Measurements from ENCODE around the gene RFC5.
A peak's percentile ranks its signal among the peaks of the same experiment; 100 is the strongest.

The RFC5 gene

DNA sequence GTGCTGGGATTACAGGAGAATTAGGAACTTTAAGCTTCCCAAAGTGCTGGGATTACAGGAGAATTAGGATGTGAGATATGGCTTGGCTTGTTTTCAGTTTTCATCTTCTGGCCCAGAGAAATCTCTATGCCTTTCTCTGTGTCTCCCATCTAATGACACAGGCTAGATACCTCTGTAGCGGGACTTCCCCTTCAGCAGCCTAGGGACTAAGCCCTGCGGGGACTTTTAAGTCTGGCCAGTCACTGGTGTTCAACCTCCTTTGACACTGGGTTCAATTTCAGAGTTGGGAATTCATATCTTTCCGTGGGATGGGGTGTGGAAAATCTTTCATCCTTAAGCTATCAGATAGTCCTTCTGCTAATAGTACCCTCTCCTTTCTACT lies 6.2 kb downstream of the RFC5 start:
- Histone ChIP-seq H3K36me3 (ENCODE audit: control insufficient read depth in 2 of 2, insufficient read depth in 1 of 2, low read length in 2 of 2) (peaks cover 76 to 96% of the 10 kb centered on the region in 2 experiments), H3K27ac (ENCODE audit: extremely low read depth, low read depth, low read length) (no peak overlapping the region), H3K9me3 (ENCODE audit: control insufficient read depth, insufficient read depth, low read depth, low read length) (no peaks in the 10 kb centered on the region), H3K4me1 (ENCODE audit: control insufficient read depth, insufficient read depth, low read length) (no peaks in the 10 kb centered on the region), H3K4me3 (ENCODE audit: low read depth, low read length) (no peak overlapping the region)
- ChIA-PET POLR2A (no interaction called here), CTCF (interaction anchor here (0.6 to 1.2 kb wide), 3 partner anchors 13 to 267 kb away, joined by 3 to 4 read pairs (median 4); no protein-coding TSS in a partner anchor)
- TF ChIP-seq ZNF248 (tag by site-specific recombination; IDR thresholded peaks at IDR 0.05) (no peak), ZBTB7A (tag by site-specific recombination; IDR thresholded peaks at IDR 0.05; ENCODE audit: low read depth) (no peak), SETDB1 (IDR thresholded peaks at IDR 0.05; ENCODE audit: insufficient read length, low read length) (no peak), ZNF174 (tag by site-specific recombination; IDR thresholded peaks at IDR 0.05) (no peak), ZNF624 (tag by site-specific recombination; IDR thresholded peaks at IDR 0.05) (no peak), ZNF114 (tag by site-specific recombination; IDR thresholded peaks at IDR 0.05) (no peak), GLIS2 (tag by site-specific recombination; IDR thresholded peaks at IDR 0.05) (no peak), OVOL3 (tag by site-specific recombination; IDR thresholded peaks at IDR 0.05) (no peak), ZNF19 (tag by site-specific recombination; IDR thresholded peaks at IDR 0.05; ENCODE audit: low read depth) (no peak), PATZ1 (tag by site-specific recombination; IDR thresholded peaks at IDR 0.05) (no peak), ZNF221 (tag by site-specific recombination; IDR thresholded peaks at IDR 0.05; ENCODE audit: borderline replicate concordance) (no peak)
- TF ChIP-seq, protein P1, sequence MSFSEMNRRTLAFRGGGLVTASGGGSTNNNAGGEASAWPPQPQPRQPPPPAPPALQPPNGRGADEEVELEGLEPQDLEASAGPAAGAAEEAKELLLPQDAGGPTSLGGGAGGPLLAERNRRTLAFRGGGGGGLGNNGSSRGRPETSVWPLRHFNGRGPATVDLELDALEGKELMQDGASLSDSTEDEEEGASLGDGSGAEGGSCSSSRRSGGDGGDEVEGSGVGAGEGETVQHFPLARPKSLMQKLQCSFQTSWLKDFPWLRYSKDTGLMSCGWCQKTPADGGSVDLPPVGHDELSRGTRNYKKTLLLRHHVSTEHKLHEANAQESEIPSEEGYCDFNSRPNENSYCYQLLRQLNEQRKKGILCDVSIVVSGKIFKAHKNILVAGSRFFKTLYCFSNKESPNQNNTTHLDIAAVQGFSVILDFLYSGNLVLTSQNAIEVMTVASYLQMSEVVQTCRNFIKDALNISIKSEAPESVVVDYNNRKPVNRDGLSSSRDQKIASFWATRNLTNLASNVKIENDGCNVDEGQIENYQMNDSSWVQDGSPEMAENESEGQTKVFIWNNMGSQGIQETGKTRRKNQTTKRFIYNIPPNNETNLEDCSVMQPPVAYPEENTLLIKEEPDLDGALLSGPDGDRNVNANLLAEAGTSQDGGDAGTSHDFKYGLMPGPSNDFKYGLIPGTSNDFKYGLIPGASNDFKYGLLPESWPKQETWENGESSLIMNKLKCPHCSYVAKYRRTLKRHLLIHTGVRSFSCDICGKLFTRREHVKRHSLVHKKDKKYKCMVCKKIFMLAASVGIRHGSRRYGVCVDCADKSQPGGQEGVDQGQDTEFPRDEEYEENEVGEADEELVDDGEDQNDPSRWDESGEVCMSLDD (tag by site-specific recombination; IDR thresholded peaks at IDR 0.05), result no peak
- TF ChIP-seq, protein P2, sequence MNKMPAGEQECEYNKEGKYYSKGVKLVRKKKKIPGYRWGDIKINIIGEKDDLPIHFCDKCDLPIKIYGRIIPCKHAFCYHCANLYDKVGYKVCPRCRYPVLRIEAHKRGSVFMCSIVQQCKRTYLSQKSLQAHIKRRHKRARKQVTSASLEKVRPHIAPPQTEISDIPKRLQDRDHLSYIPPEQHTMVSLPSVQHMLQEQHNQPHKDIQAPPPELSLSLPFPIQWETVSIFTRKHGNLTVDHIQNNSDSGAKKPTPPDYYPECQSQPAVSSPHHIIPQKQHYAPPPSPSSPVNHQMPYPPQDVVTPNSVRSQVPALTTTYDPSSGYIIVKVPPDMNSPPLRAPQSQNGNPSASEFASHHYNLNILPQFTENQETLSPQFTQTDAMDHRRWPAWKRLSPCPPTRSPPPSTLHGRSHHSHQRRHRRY (tag by site-specific recombination; IDR thresholded peaks at IDR 0.05), result no peak

DNA sequence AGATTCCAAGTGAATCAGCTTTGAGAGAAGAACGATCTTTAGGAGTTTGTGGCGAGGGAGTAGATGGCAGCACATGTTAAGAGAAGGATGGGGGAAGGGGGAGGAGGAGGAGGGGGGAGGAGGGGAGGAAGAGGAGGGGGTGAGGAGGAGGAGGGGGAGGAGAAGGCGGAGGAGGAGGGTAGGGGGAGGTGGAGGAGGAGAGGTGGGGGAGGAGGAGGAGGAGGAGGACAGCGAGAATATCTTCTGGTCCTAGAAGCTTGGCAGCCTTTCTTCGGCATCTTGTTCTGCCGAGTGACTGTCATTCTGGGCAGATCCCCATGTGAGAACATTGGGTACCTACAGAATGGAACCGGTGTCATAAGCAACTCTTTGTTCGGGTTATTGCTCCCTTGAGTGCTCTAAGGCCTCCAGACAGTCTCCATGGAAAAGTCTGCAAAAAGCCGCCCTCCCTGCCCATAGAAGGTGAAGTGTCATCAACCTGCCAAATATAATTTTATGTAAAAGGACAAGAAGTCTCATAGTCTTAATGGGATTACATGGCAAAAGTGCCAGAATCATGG lies 6.9 kb downstream of the RFC5 start:
- Histone ChIP-seq H3K4me3 (ENCODE audit: low read depth, low read length) (no peak overlapping the region), H3K27ac (ENCODE audit: extremely low read depth, low read depth, low read length) (no peak overlapping the region), H3K36me3 (ENCODE audit: control insufficient read depth in 2 of 2, insufficient read depth in 1 of 2, low read length in 2 of 2) (peaks cover 82 to 96% of the 10 kb centered on the region in 2 experiments), H3K9me3 (ENCODE audit: control insufficient read depth, insufficient read depth, low read depth, low read length) (no peaks in the 10 kb centered on the region), H3K4me1 (ENCODE audit: control insufficient read depth, insufficient read depth, low read length) (no peaks in the 10 kb centered on the region)
- POLR2A ChIA-PET, result no interaction called here
- TF ChIP-seq, protein P3, sequence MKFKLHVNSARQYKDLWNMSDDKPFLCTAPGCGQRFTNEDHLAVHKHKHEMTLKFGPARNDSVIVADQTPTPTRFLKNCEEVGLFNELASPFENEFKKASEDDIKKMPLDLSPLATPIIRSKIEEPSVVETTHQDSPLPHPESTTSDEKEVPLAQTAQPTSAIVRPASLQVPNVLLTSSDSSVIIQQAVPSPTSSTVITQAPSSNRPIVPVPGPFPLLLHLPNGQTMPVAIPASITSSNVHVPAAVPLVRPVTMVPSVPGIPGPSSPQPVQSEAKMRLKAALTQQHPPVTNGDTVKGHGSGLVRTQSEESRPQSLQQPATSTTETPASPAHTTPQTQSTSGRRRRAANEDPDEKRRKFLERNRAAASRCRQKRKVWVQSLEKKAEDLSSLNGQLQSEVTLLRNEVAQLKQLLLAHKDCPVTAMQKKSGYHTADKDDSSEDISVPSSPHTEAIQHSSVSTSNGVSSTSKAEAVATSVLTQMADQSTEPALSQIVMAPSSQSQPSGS (tag by site-specific recombination; IDR thresholded peaks at IDR 0.05; ENCODE audit: low read depth), result no peak
- peak; percentile 16; the same call in 1 of the 2 replicates for TF ChIP-seq ZFHX2 (tag by site-specific recombination; conservative IDR thresholded peaks at IDR 0.05)
- CTCF ChIA-PET, result interaction anchor here (0.6 kb wide), 2 partner anchors 49 to 266 kb away, joined by 4 read pairs; no protein-coding TSS in a partner anchor
